HFFc6 (cell line): ENCODE results near the gene MED13L. TPM values are rescaled to one million over a fixed set of nuclear protein-coding genes. Genes with fewer than 3 reads are reported as not detected.

Experiments used
- DNase-seq: peaks from one replicate; pipeline ENCODE4 v3.0.0-alpha.2; 2018
- H3K27ac Mint-ChIP-seq: 2 replicates; pipeline ENCODE4 v1.8.0; 2020; ENCODE audit warnings: mild to moderate bottlenecking, mixed read lengths
- H3K27me3 Mint-ChIP-seq: 2 replicates; pipeline ENCODE4 v1.8.0; 2021; ENCODE audit warnings: mild to moderate bottlenecking, moderate library complexity, mixed read lengths; ENCODE audit not compliant: insufficient read depth
- H3K36me3 Mint-ChIP-seq: 2 replicates; pipeline ENCODE4 v1.8.0; 2021; ENCODE audit warnings: low read depth, mixed read lengths
- H3K4me1 Mint-ChIP-seq: 2 replicates; pipeline ENCODE4 v1.8.0; 2020; ENCODE audit warnings: low read depth, mixed read lengths
- H3K4me3 Mint-ChIP-seq: 2 replicates; pipeline ENCODE4 v1.8.0; 2020; ENCODE audit warnings: mild to moderate bottlenecking, moderate library complexity, mixed read lengths
- H3K9me3 Mint-ChIP-seq: 2 replicates; pipeline ENCODE4 v1.8.0; 2020; ENCODE audit warnings: mild to moderate bottlenecking, mixed read lengths
- CTCF ChIP-seq: fragments of 200-600 bp; sonication (generic); IDR thresholded peaks from 2 replicates; pipeline ENCODE4 v1.5.0; 2021; ENCODE audit warnings: antibody characterized with exemption, mild to moderate bottlenecking
- total RNA-seq, 6 experiments: library from RNA; stranded (reverse); fragmentation: NEBNext Ultra II Directional; extraction: Animal tissue kit (Norgen Biotek cat#: 25700); gene quantifications; 2 replicates in 1 of 6; 3 replicates in 5 of 6; pipeline ENCODE4 v1.2.3, GENCODE V29; 2021

Gene MED13L
- total RNA-seq, 6 experiments from 2014 or later = 74.5 to 84.2 (median 77.7) TPM

DNA sequence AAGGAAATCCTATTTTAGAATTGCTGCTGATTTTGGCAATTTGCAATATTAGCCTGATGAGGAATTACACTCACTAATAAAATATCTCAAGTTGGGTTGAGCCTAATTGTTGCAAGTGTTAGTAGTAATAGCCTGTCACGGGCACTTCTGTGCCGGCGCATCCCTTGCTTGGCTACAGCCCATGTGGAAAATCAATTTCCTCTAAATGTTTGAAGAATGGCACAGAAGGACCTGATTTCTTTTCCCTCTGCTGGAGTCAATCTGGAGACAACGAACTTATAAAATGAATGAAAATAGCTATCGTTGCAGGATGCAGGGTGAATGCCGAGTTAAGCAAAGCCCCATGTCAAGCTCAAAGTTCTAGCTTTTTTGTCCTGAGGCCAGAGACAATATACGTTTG, 31.2 kb upstream of the MED13L start:
- Mint-ChIP-seq H3K4me1 (peaks cover 14% of the 10 kb centered on the region), H3K9me3 (peaks cover 11% of the 10 kb centered on the region), H3K4me3 (no peak overlapping the region), H3K36me3 (peaks cover 13% of the 10 kb centered on the region), H3K27ac (no peak overlapping the region), H3K27me3 (peaks cover 5% of the 10 kb centered on the region)
- TF ChIP-seq CTCF = no peak
- DNase-seq = no peak

- DNase-seq = no peak
- no peak overlapping the region for H3K27ac Mint-ChIP-seq
- H3K27me3 Mint-ChIP-seq = 0 out of 2 replicates have a peak, but pooled peaks cover 3% of the 10 kb centered on the region
- H3K9me3 Mint-ChIP-seq = peaks cover 11% of the 10 kb centered on the region
- peaks cover 15% of the 10 kb centered on the region for H3K4me1 Mint-ChIP-seq
- TF ChIP-seq CTCF = no peak
- H3K4me3 Mint-ChIP-seq = no peak overlapping the region
- peaks cover 13% of the 10 kb centered on the region for H3K36me3 Mint-ChIP-seq
Observed at GRCh38 chr12:116306968-116307367, 29.5 kb upstream of the MED13L start.

DNA sequence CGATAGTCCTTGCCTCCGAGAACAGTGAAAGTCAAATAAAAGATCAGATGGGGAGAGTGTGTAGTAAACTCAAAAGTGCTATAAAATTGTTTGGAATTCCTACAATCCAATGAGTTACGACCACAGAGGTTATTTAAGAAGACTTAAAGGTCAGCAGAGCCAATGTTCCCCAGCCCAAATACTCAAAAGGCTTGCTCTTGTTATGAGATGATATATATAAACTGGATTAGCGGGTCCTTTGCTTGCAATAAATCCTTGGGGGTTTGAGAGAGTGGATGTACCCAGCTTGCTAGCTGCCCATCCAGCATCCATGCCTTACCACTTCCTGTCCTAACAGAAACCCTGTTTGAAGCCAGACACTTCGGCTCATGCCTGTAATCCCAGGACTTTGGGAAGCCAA, 29.0 kb upstream of the MED13L start:
- Mint-ChIP-seq H3K4me3 (no peak overlapping the region), H3K36me3 (peaks cover 13% of the 10 kb centered on the region), H3K27me3 (0 out of 2 replicates have a peak, but pooled peaks cover 4% of the 10 kb centered on the region), H3K9me3 (peaks cover 11% of the 10 kb centered on the region), H3K27ac (no peak overlapping the region), H3K4me1 (peaks cover 15% of the 10 kb centered on the region)
- TF ChIP-seq CTCF = no peak
- no peak for DNase-seq

GRCh38 chr12:116304621-116305020, 27.1 kb upstream of the MED13L start:
- no peak for TF ChIP-seq CTCF
- DNase-seq = no peak
- peaks cover 5% of the 10 kb centered on the region for H3K36me3 Mint-ChIP-seq
- no peak overlapping the region for H3K4me3 Mint-ChIP-seq
- peaks cover 24% of the 10 kb centered on the region for H3K4me1 Mint-ChIP-seq
- 0 out of 2 replicates have a peak, but pooled peaks cover 4% of the 10 kb centered on the region for H3K9me3 Mint-ChIP-seq
- no peak overlapping the region for H3K27ac Mint-ChIP-seq
- H3K27me3 Mint-ChIP-seq = peaks cover 9% of the 10 kb centered on the region; the same call in 1 of the 2 replicates

GRCh38 chr12:116303929-116304328, 26.4 kb upstream of the MED13L start:
- DNase-seq = no peak
- Mint-ChIP-seq H3K36me3 (no peaks in the 10 kb centered on the region), H3K9me3 (no peaks in the 10 kb centered on the region), H3K4me3 (no peak overlapping the region), H3K27ac (no peak overlapping the region), H3K4me1 (peaks cover 30% of the 10 kb centered on the region), H3K27me3 (peaks cover 9% of the 10 kb centered on the region)
- no peak for TF ChIP-seq CTCF

- Mint-ChIP-seq H3K9me3 (no peaks in the 10 kb centered on the region), H3K27me3 (peaks cover 9% of the 10 kb centered on the region), H3K27ac (no peak overlapping the region), H3K4me3 (no peak overlapping the region), H3K36me3 (no peaks in the 10 kb centered on the region), H3K4me1 (peaks cover 30% of the 10 kb centered on the region)
- no peak for DNase-seq
- no peak for TF ChIP-seq CTCF
Observed at GRCh38 chr12:116303066-116303465, 25.6 kb upstream of the MED13L start.
